Lung (tissue), 12 donors: ENCODE data around the gene DGCR2. TPM values are rescaled to one million over a fixed set of nuclear protein-coding genes. Genes with fewer than 3 reads are reported as not detected.
A peak's percentile ranks its signal among the peaks of the same experiment; 100 is the strongest.
"Not testable (repeated sequence)": the region's sequence is repeated elsewhere in the genome, so short reads cannot be mapped to it uniquely, and the experiment has no call there.

ENCODE experiments used
- ATAC-seq: fragments of 200-7000 bp; cut with Tn5 transposase; one replicate; pipeline ENCODE4 v1.9.1; 2020; ENCODE audit warnings: moderate number of reproducible peaks; ENCODE audit not compliant: insufficient read depth, low FRiP score
- DNase-seq, 3 donors: peaks; one replicate each; pipeline ENCODE4 v3.0.0-alpha.2; 2013 to 2017
- H3K27ac ChIP-seq, 2 donors: one replicate each; pipeline ENCODE4 v1.5.1; 2013; ENCODE audit warnings: mild to moderate bottlenecking in 2 of 2, moderate library complexity in 2 of 2, control low read depth in 1 of 2, inconsistent platforms in 1 of 2, low read depth in 1 of 2, low read length in 1 of 2
- H3K27me3 ChIP-seq, 3 donors: one replicate each; pipeline ENCODE4 v1.5.1; 2013; ENCODE audit warnings: low read length in 2 of 3; ENCODE audit not compliant: control insufficient read depth in 3 of 3, insufficient read depth in 3 of 3
- H3K36me3 ChIP-seq, 4 donors: one replicate each; pipeline ENCODE4 v1.5.1; 2013; ENCODE audit warnings: low read length in 4 of 4, mild to moderate bottlenecking in 1 of 4, moderate library complexity in 1 of 4; ENCODE audit not compliant: control insufficient read depth in 4 of 4, insufficient read depth in 4 of 4
- H3K4me1 ChIP-seq, 5 donors: one replicate each; pipeline ENCODE4 v1.5.1; 2013; ENCODE audit warnings: low read length in 5 of 5, mild to moderate bottlenecking in 2 of 5, moderate library complexity in 1 of 5; ENCODE audit not compliant: control insufficient read depth in 5 of 5, insufficient read depth in 5 of 5
- H3K4me3 ChIP-seq: one replicate; pipeline ENCODE4 v1.5.1; 2013; ENCODE audit warnings: mild to moderate bottlenecking, control low read depth, moderate library complexity
- H3K9ac ChIP-seq, 2 donors: one replicate each; pipeline ENCODE4 v1.5.1; 2013; ENCODE audit warnings: low read length in 2 of 2, control low read depth in 1 of 2; ENCODE audit not compliant: insufficient read depth in 1 of 2
- H3K9me3 ChIP-seq, 4 donors: one replicate each; pipeline ENCODE4 v1.5.1; 2013; ENCODE audit warnings: low read length in 3 of 4, mild to moderate bottlenecking in 1 of 4, moderate library complexity in 1 of 4; ENCODE audit not compliant: control insufficient read depth in 4 of 4, insufficient read depth in 3 of 4
- WGBS, 2 donors: extraction: QIAGEN DNeasy Blood & Tissue Kit; methylation state at CpG; one replicate each; pipeline ENCODE4 v1.1.7; 2013; 5-methylcytosine and 5-hydroxymethylcytosine counted together
- polyA plus RNA-seq, 2 donors: library from polyadenylated mRNA; stranded (reverse); fragments of 200-250 nt; gene quantifications; one replicate each; pipeline ENCODE4 v1.2.1, GENCODE V29; 2013
- total RNA-seq, 2 donors: library from RNA; depleted of rRNA in 1 of 2; stranded (reverse); fragments of >200 nt in 1 of 2; gene quantifications; one replicate each; pipeline ENCODE4 v1.2.1, GENCODE V29; 2014 to 2021
- TF ChIP-seq, protein P1 (sequence below): IDR thresholded peaks from 2 replicates; pipeline ENCODE4 v1.5.1; 2012; ENCODE audit warnings: mild to moderate bottlenecking; ENCODE audit errors: control extremely low read depth, extremely low read depth
- donor health status: control.
- donor health status: control.
- donor health status: Bipolar disorder and iron deficiency.
- donor health status: healthy.
- donor health status: DM: yes; HTN: yes; CAD: no.

DGCR2 gene
- total and polyA plus RNA-seq, 4 donors, result 40.4 to 77.4 (median 50.5) TPM

DNA sequence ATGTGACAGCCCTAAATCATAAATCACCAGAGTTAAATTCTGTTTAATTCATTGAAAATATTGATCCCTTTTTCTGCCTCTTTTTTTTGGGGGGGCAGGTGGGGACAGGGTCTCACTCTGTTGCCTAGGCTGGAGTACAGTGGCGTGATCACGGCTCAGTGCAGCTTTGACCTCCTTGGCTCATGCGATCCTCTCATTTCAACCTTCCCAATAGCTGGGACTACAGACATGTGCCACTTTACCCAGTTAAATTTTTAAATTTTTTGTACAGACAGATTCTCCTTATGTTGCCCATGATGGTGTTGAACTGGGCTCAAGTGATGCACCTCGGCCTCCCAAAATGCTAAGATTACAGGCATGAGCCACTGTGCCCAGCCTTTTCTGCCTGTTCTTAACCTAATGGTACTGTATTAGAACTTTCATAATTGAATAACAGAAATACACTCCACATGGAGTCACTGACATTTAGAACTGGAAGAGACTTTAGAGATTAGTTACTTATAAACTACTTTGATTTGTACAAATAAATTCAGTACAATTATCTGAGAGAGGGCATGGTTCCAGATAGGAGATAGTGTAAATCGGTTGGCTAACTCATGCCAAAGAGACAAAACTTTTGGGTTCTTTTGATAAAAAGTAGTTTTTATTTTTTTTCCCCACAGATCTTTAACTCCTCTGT, 109.8 kb downstream of the DGCR2 start:
- TF ChIP-seq, protein P1, sequence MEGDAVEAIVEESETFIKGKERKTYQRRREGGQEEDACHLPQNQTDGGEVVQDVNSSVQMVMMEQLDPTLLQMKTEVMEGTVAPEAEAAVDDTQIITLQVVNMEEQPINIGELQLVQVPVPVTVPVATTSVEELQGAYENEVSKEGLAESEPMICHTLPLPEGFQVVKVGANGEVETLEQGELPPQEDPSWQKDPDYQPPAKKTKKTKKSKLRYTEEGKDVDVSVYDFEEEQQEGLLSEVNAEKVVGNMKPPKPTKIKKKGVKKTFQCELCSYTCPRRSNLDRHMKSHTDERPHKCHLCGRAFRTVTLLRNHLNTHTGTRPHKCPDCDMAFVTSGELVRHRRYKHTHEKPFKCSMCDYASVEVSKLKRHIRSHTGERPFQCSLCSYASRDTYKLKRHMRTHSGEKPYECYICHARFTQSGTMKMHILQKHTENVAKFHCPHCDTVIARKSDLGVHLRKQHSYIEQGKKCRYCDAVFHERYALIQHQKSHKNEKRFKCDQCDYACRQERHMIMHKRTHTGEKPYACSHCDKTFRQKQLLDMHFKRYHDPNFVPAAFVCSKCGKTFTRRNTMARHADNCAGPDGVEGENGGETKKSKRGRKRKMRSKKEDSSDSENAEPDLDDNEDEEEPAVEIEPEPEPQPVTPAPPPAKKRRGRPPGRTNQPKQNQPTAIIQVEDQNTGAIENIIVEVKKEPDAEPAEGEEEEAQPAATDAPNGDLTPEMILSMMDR, result no peak
- Histone ChIP-seq H3K36me3 (no peaks in the 10 kb centered on the region), H3K27ac (no peak overlapping the region), H3K27me3 (no peaks in the 10 kb centered on the region), H3K9ac (no peak overlapping the region), H3K9me3 (no peaks in the 10 kb centered on the region), H3K4me1 (peaks cover 0 to 6% (median 0%) of the 10 kb centered on the region in 5 donors), H3K4me3 (no peak overlapping the region)
- ATAC-seq, result no peak
- WGBS, 2 donors, result 80 to 90% methylated on average over 5 of the region's 5 CpGs
- DNase-seq, result peak in 2 of 3 donors; percentile 16 to 31

DNA sequence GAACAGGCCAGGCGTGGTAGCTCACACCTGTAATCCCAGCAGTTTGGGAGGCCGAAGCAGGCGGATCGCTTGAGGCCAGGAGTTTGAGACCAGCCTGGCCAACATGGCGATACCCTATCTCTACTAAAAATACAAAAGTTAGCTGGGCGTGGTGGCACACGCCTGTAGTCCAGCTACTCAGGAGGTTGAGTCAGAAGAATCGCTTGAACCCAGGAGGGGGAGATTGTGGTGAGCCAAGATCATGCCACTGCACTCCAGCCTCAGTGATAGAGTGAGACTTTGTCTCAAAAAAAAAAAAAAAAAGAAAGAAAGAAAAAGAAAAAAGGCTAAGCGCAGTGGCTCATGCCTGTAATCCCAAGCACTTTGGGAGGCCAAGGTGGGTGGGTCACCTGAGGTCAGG, 110.6 kb downstream of the DGCR2 start:
- not testable (repeated sequence) for DNase-seq, H3K36me3 ChIP-seq, ATAC-seq, H3K9ac ChIP-seq, H3K9me3 ChIP-seq, H3K4me1 ChIP-seq, H3K4me3 ChIP-seq, H3K27me3 ChIP-seq, H3K27ac ChIP-seq
- 93 to 95% methylated on average over 9 of the region's 9 CpGs for WGBS, 2 donors

DNA sequence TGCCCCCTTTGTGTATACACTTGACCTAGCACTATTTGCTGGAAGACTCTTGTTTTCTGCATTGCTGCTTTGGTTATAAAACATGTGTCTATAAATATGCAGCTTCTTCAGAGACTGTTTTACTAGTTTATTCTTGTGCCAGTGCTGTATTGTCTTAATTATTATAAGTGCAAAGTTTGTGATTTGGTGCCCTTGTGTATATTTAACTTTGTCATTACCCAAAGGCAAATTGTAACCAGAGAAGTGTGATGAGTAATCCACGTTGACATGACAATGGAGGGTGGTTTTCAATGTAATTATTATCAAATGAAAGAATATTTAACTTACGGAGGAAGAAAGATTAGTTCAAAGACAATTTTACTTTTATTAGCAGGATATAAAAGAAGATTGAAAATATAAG, 111.1 kb downstream of the DGCR2 start:
- WGBS, 2 donors, result 73 to 85% methylated on average over 2 of the region's 2 CpGs
- Histone ChIP-seq H3K36me3 (no peaks in the 10 kb centered on the region), H3K27me3 (no peaks in the 10 kb centered on the region), H3K27ac (no peak overlapping the region), H3K9ac (no peak overlapping the region), H3K4me3 (no peak overlapping the region), H3K4me1 (peaks cover 0 to 6% (median 0%) of the 10 kb centered on the region in 5 donors), H3K9me3 (no peaks in the 10 kb centered on the region)
- TF ChIP-seq, protein P1, result no peak
- DNase-seq (no peak), ATAC-seq (no peak)

DNA sequence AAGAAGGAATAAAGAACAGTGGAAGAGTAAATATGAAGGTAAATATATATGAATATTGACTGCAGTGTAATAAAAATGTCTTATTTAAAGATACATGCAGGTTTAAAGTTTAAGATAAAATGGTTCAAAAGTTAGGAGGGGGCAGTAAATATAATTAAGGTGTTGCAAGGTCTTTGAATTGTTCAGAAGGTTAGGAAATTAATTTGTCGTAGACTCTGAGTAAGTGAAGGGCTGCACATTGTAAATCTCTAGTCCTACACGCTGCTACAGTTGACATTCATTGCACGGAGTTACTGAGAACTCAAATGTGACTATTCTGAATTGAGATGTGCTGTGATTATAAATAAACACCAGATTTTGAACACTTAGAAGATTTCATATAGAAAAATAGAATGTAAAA, 116.3 kb downstream of the DGCR2 start:
- Histone ChIP-seq H3K36me3 (no peaks in the 10 kb centered on the region), H3K4me3 (no peak overlapping the region), H3K27ac (no peak overlapping the region), H3K27me3 (peaks cover 0 to 3% (median 0%) of the 10 kb centered on the region in 3 donors), H3K4me1 (no peaks in the 10 kb centered on the region), H3K9ac (no peak overlapping the region), H3K9me3 (peaks cover 0 to 4% (median 0%) of the 10 kb centered on the region in 4 donors)
- ATAC-seq (no peak), DNase-seq (no peak)
- TF ChIP-seq, protein P1, result no peak
- 79 to 88% methylated on average over 3 of the region's 3 CpGs for WGBS, 2 donors
